Activated CD8-positive, alpha-beta T cell treated with anti-CD3 and anti-CD28 coated beads, Interleukin-2, amount 10 ng/mL, durations not matched to agents 7 days and 5 days (primary cell): ENCODE results near the gene LBHD2. TPM values are rescaled to one million over a fixed set of nuclear protein-coding genes. Genes with fewer than 3 reads are reported as not detected.
A peak's percentile ranks its signal among the peaks of the same experiment; 100 is the strongest.
"Not testable (repeated sequence)": the region's sequence is repeated elsewhere in the genome, so short reads cannot be mapped to it uniquely, and the experiment has no call there.

Experiments
- ATAC-seq: fragments of 150-1000 bp; cut with Tn5 transposase; one replicate; pipeline ENCODE4 v1.10.0; 2021; ENCODE audit warnings: moderate library complexity
- CTCF ChIA-PET: fragments of 350-600 bp; sonication (Branson Sonifier 250); formaldehyde crosslinking; loops from one replicate; lab custom pipeline; 2021; ENCODE audit warnings: antibody characterized with exemption; lab: Charles Lee
- POLR2A ChIA-PET: fragments of 350-600 bp; sonication (Branson Sonifier 250); formaldehyde crosslinking; loops from one replicate; lab custom pipeline; 2021; ENCODE audit warnings: antibody characterized with exemption; lab: Charles Lee
- DNase-seq: peaks from one replicate; pipeline ENCODE4 v3.0.0-alpha.2; 2020
- H3K27ac Mint-ChIP-seq: one replicate; pipeline ENCODE4 v1.8.0; 2021; ENCODE audit warnings: mild to moderate bottlenecking, mixed read lengths
- H3K27me3 Mint-ChIP-seq: one replicate; pipeline ENCODE4 v1.8.0; 2021; ENCODE audit warnings: low read depth, mixed read lengths
- H3K36me3 Mint-ChIP-seq: one replicate; pipeline ENCODE4 v1.8.0; 2021; ENCODE audit warnings: low read depth, mixed read lengths
- H3K4me1 Mint-ChIP-seq: one replicate; pipeline ENCODE4 v1.8.0; 2021; ENCODE audit warnings: low read depth, mixed read lengths
- H3K4me3 Mint-ChIP-seq: one replicate; pipeline ENCODE4 v1.8.0; 2021; ENCODE audit warnings: mild to moderate bottlenecking, mixed read lengths
- H3K9me3 Mint-ChIP-seq: one replicate; pipeline ENCODE4 v1.8.0; 2022; ENCODE audit warnings: mixed read lengths; ENCODE audit not compliant: insufficient read depth
- total RNA-seq, 2 experiments: library from RNA; stranded (reverse); gene quantifications; one replicate each; pipeline ENCODE4 v1.2.3, GENCODE V29; 2021

The LBHD2 gene
- total RNA-seq, 2 experiments from 2014 or later: not detected

GRCh38 chr14:103112400-103113243 lies 28.6 kb downstream of the LBHD2 start:
- ChIA-PET POLR2A (no interaction called here), CTCF (interaction anchor here (1.6 kb wide), 1 partner anchor 8 kb away, joined by 7 read pairs; no protein-coding TSS in a partner anchor)
- no peaks in the 10 kb centered on the region for H3K27me3 Mint-ChIP-seq
- no peak overlapping the region for H3K4me3 Mint-ChIP-seq
- no peaks in the 10 kb centered on the region for H3K36me3 Mint-ChIP-seq
- no peaks in the 10 kb centered on the region for H3K9me3 Mint-ChIP-seq
- ATAC-seq: no peak
- no peak overlapping the region for H3K27ac Mint-ChIP-seq
- DNase-seq: no peak
- H3K4me1 Mint-ChIP-seq: peaks cover 11% of the 10 kb centered on the region

DNA sequence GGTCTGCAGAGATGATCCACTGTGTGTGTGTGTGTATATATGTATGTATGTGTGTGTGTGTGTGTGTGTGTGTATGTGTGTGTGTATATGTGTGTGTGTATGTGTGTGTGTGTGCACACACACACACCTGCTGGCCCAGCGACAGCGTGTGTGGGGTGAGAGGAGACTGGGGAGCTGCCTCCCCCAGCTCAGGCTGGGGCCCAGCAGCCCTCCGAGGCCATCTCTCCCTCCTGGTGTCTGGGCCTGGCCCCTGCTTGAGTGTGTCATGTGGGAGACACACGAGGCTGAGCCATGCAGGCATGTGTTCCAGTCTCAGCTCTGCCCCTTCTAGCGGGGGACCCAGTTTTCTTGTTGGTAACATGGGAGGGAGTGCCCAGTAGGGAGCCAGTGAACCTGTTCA lies 29.3 kb downstream of the LBHD2 start:
- Mint-ChIP-seq H3K9me3 (no peaks in the 10 kb centered on the region), H3K36me3 (no peaks in the 10 kb centered on the region), H3K27ac (no peak overlapping the region), H3K27me3 (no peaks in the 10 kb centered on the region), H3K4me3 (no peak overlapping the region), H3K4me1 (peaks cover 11% of the 10 kb centered on the region)
- no peak for ATAC-seq
- CTCF ChIA-PET: interaction anchor here (1.6 kb wide), 1 partner anchor 8 kb away, joined by 7 read pairs; no protein-coding TSS in a partner anchor
- no peak for DNase-seq
- POLR2A ChIA-PET: no interaction called here

DNA sequence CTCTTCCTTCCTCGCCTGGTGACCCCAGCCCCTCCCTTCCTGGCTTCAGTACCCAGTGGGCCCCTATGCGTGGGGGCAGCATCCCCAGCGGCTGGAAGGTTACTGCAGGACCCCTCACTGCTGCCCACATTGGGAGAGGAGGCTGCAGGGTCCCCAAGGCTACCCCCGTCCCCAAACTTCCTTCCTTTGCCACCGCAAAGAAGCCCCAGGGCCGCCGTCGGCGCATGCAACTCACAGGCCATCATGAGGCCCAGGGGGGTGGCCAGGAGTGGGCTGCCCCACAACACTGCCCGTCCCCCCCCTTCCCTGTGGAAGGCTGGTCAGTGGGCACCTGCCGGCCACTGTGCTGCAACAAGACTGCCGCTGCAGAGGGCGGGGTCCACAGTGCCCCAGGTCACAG lies 29.8 kb downstream of the LBHD2 start:
- Mint-ChIP-seq H3K4me3 (no peak overlapping the region), H3K27ac (no peak overlapping the region), H3K36me3 (no peaks in the 10 kb centered on the region), H3K9me3 (no peaks in the 10 kb centered on the region), H3K4me1 (peaks cover 11% of the 10 kb centered on the region), H3K27me3 (no peaks in the 10 kb centered on the region)
- ChIA-PET CTCF (interaction anchor here (1.6 kb wide), 1 partner anchor 9 kb away, joined by 7 read pairs; no protein-coding TSS in a partner anchor), POLR2A (no interaction called here)
- no peak for ATAC-seq
- DNase-seq: no peak

GRCh38 chr14:103115086-103115679 lies 31.2 kb downstream of the LBHD2 start:
- H3K9me3 Mint-ChIP-seq, DNase-seq, H3K27ac Mint-ChIP-seq, ATAC-seq, H3K27me3 Mint-ChIP-seq, H3K36me3 Mint-ChIP-seq, POLR2A ChIA-PET: not testable (repeated sequence)
- CTCF ChIA-PET: interaction anchor here (2.9 kb wide), 1 partner anchor 10 kb away, joined by 16 read pairs; no protein-coding TSS in a partner anchor
- peak overlapping the region; percentile 51 for H3K4me3 Mint-ChIP-seq
- H3K4me1 Mint-ChIP-seq: peaks cover 11% of the 10 kb centered on the region

DNA sequence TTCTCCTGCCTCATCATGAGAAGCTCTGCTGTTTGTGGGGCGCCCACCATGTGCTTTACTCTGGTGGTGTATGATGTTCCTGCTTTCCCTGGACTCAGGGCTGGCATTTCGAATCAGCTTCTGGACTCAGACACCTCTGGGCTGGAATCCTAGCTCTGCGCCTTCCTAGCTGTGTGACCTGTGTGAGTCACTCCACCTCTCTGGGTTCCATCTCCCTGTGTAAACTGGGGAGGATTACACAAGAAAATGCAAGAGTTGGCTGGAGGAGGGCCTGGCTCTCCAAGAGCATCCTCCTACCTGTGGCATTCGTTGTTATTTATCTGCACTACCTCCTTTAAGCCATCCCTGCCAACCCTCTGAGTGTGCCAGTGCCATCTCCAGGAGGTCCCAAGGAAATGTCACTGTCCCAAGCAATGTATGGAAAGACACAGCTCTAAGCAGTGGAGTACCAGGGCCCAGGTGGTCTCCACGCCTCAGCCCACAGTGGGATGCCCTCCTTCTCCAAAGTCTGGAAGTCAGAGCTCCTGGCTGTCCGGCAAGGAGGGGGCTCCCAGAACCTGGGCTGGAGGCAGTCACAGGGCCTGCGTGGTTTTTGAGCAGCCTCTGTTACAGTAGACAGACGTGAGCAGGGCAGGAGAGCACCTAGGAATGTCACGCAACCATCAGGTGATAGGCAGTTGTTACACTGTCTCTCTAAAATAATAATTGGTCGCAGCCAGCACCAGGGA lies 32.0 kb downstream of the LBHD2 start:
- H3K4me3 Mint-ChIP-seq: no peak overlapping the region
- no peaks in the 10 kb centered on the region for H3K36me3 Mint-ChIP-seq
- ChIA-PET POLR2A (no interaction called here), CTCF (interaction anchor here (2.9 kb wide), 1 partner anchor 11 kb away, joined by 16 read pairs; no protein-coding TSS in a partner anchor)
- DNase-seq (no peak), ATAC-seq (no peak)
- H3K9me3 Mint-ChIP-seq: no peaks in the 10 kb centered on the region
- peaks cover 11% of the 10 kb centered on the region for H3K4me1 Mint-ChIP-seq
- no peak overlapping the region for H3K27ac Mint-ChIP-seq
- peaks cover 3% of the 10 kb centered on the region for H3K27me3 Mint-ChIP-seq

GRCh38 chr14:103116636-103117035 lies 32.6 kb downstream of the LBHD2 start:
- ATAC-seq: no peak
- no peak for DNase-seq
- Mint-ChIP-seq H3K4me1 (peaks cover 11% of the 10 kb centered on the region), H3K4me3 (no peak overlapping the region), H3K27me3 (peaks cover 7% of the 10 kb centered on the region), H3K9me3 (no peaks in the 10 kb centered on the region), H3K36me3 (no peaks in the 10 kb centered on the region), H3K27ac (no peak overlapping the region)
- ChIA-PET POLR2A (no interaction called here), CTCF (interaction anchor here (2.9 kb wide), 1 partner anchor 12 kb away, joined by 16 read pairs; no protein-coding TSS in a partner anchor)

DNA sequence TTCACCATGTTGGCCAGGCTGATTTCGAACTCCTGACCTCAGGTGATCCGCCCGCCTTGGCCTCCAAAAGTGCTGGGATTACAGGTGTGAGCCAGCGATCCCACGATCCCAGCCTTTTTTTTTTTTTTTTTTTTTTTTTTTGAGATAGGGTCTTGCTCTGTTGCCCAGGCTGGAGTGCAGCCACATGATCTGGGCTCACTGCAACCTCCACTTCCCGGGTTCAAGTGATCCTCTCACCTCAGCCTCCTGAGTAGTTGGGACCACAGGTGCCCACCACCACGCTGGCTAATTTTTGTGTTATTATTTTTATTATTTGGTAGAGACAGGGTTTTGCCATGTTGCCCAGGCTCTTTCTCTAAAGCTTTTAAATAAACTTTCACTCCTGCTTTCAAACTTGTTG lies 33.5 kb downstream of the LBHD2 start:
- Mint-ChIP-seq H3K27me3 (peaks cover 13% of the 10 kb centered on the region), H3K4me1 (peaks cover 11% of the 10 kb centered on the region)
- POLR2A ChIA-PET, ATAC-seq, H3K36me3 Mint-ChIP-seq, H3K4me3 Mint-ChIP-seq, H3K27ac Mint-ChIP-seq, H3K9me3 Mint-ChIP-seq, DNase-seq: not testable (repeated sequence)
- CTCF ChIA-PET: interaction anchor here (0.7 kb wide), 1 partner anchor 13 kb away, joined by 3 read pairs; no protein-coding TSS in a partner anchor

GRCh38 chr14:103118018-103118662 lies 34.1 kb downstream of the LBHD2 start:
- Mint-ChIP-seq H3K4me1 (peaks cover 11% of the 10 kb centered on the region), H3K36me3 (no peaks in the 10 kb centered on the region), H3K27ac (no peak overlapping the region), H3K27me3 (peaks cover 13% of the 10 kb centered on the region), H3K9me3 (no peaks in the 10 kb centered on the region), H3K4me3 (no peak overlapping the region)
- no peak for ATAC-seq
- no peak for DNase-seq
- POLR2A ChIA-PET: no interaction called here
- CTCF ChIA-PET: interaction anchor here (0.7 kb wide), 1 partner anchor 13 kb away, joined by 3 read pairs; no protein-coding TSS in a partner anchor

GRCh38 chr14:103118663-103119404 lies 34.8 kb downstream of the LBHD2 start:
- no peak overlapping the region for H3K4me3 Mint-ChIP-seq
- H3K36me3 Mint-ChIP-seq: no peaks in the 10 kb centered on the region
- DNase-seq: no peak
- ChIA-PET CTCF (interaction anchor here (3.1 kb wide), 1 partner anchor 14 kb away, joined by 11 read pairs; no protein-coding TSS in a partner anchor), POLR2A (no interaction called here)
- no peak overlapping the region for H3K27ac Mint-ChIP-seq
- ATAC-seq: no peak
- peaks cover 11% of the 10 kb centered on the region for H3K4me1 Mint-ChIP-seq
- no peaks in the 10 kb centered on the region for H3K9me3 Mint-ChIP-seq
- peaks cover 13% of the 10 kb centered on the region for H3K27me3 Mint-ChIP-seq

GRCh38 chr14:103119527-103119926 lies 35.5 kb downstream of the LBHD2 start:
- H3K27ac Mint-ChIP-seq, DNase-seq, ATAC-seq, H3K4me3 Mint-ChIP-seq, H3K9me3 Mint-ChIP-seq, H3K36me3 Mint-ChIP-seq, POLR2A ChIA-PET: not testable (repeated sequence)
- H3K27me3 Mint-ChIP-seq: peaks cover 19% of the 10 kb centered on the region
- peaks cover 11% of the 10 kb centered on the region for H3K4me1 Mint-ChIP-seq
- CTCF ChIA-PET: interaction anchor here (3.1 kb wide), 1 partner anchor 14 kb away, joined by 11 read pairs; no protein-coding TSS in a partner anchor
